HepG2 (cell line): Measurements from ENCODE around the gene KLHL3. TPM values are rescaled to one million over a fixed set of nuclear protein-coding genes. Genes with fewer than 3 reads are reported as not detected.

Source experiments
- ATAC-seq: fragments of 200-7000 bp; cut with Tn5 transposase; 3 replicates; pipeline ENCODE4 v1.9.1; 2020; ENCODE audit warnings: mild to moderate bottlenecking, moderate library complexity
- BruUV-seq: library from RNA; stranded (reverse); fragments of 400-500 nt; replicated peaks from 2 replicates; lab custom pipeline; 2021; lab: Mats Ljungman, UMichigan
- CTCF ChIA-PET: fragments of 300-600 bp; formaldehyde crosslinking; extraction: SDS; loops from one replicate; lab custom pipeline; 2021; ENCODE audit warnings: low total read pairs, inconsistent platforms, low intra/inter-chr PET ratio; lab: Yijun Ruan, JAX
- POLR2A ChIA-PET: fragments of 350-600 bp; sonication (Branson Sonifier 250); formaldehyde crosslinking; loops from one replicate; lab custom pipeline; 2020; ENCODE audit warnings: antibody characterized with exemption, inconsistent platforms; lab: Yijun Ruan, JAX
- DNase-seq: peaks from one replicate; pipeline ENCODE4 v3.0.0-alpha.2; 2015; ENCODE audit warnings: low spot score
- FAIRE-seq: peaks from 3 replicates; lab custom pipeline; 2011; peaks lifted over from hg19 to GRCh38; lab: Jason Lieb, UNC
- H2AFZ ChIP-seq: one replicate; pipeline ENCODE4 v1.6.1; 2011; ENCODE audit warnings: low read length, inconsistent platforms
- H3K27ac ChIP-seq: fragments of 300-600 bp; 3 replicates; pipeline ENCODE4 v1.8.0; 2011; ENCODE audit warnings: mixed run types, mild to moderate bottlenecking, mixed read lengths, low read length, inconsistent platforms; ENCODE audit not compliant: insufficient read depth; ENCODE audit errors: extremely low read length
- H3K27me3 ChIP-seq, 2 experiments: fragments of 200-600 bp in 1 of 2; 2 replicates in 1 of 2; 3 replicates in 1 of 2; pipeline versions ENCODE4 v1.6.0 to v1.8.0; 2011; ENCODE audit warnings: low read length in 2 of 2, mild to moderate bottlenecking in 2 of 2, moderate library complexity in 2 of 2, inconsistent platforms in 1 of 2; ENCODE audit not compliant: insufficient read depth in 2 of 2, control insufficient read depth in 1 of 2
- H3K36me3 ChIP-seq, 2 experiments: fragments of 200-600 bp in 1 of 2; replicated peaks in 1 of 2; 2 replicates in 1 of 2; 3 replicates in 1 of 2; pipeline versions ENCODE4 v1.5.1 to v1.8.0; 2011; ENCODE audit warnings: low read length in 2 of 2, inconsistent platforms in 1 of 2; ENCODE audit not compliant: insufficient read depth in 2 of 2, control insufficient read depth in 1 of 2
- H3K4me1 ChIP-seq: 2 replicates; pipeline ENCODE4 v1.5.1; 2012; ENCODE audit warnings: low read length, inconsistent platforms; ENCODE audit not compliant: insufficient read depth
- H3K4me2 ChIP-seq: 2 replicates; pipeline ENCODE4 v1.6.0; 2011; ENCODE audit warnings: low read depth, low read length, inconsistent platforms
- H3K4me3 ChIP-seq, 3 experiments: fragments of 200-600 bp in 1 of 3; sonication (generic), shearing (Covaris generic) in 1 of 3; replicated peaks in 1 of 3; 2 replicates each; pipeline ENCODE4 v1.5.1; 2011 to 2016; ENCODE audit warnings: low read length in 3 of 3, inconsistent platforms in 2 of 3, low read depth in 2 of 3, mild to moderate bottlenecking in 2 of 3, control low read depth in 1 of 3, mixed read lengths in 1 of 3; ENCODE audit not compliant: insufficient read depth in 1 of 3
- H3K79me2 ChIP-seq: one replicate; pipeline ENCODE4 v1.6.1; 2011; ENCODE audit warnings: low read length, inconsistent platforms; ENCODE audit not compliant: insufficient read depth
- H3K9ac ChIP-seq: 2 replicates; pipeline ENCODE4 v1.6.0; 2011; ENCODE audit warnings: mild to moderate bottlenecking, low read depth, low read length, inconsistent platforms; ENCODE audit not compliant: insufficient read depth
- H3K9me3 ChIP-seq: 2 replicates; pipeline ENCODE4 v1.5.1; 2012; ENCODE audit warnings: mild to moderate bottlenecking, low read length
- H4K20me1 ChIP-seq: 2 replicates; pipeline ENCODE4 v1.6.0; 2011; ENCODE audit warnings: inconsistent platforms, mild to moderate bottlenecking, low read length, moderate library complexity; ENCODE audit not compliant: insufficient read depth
- CHD2 ChIP-seq: IDR thresholded peaks from 2 replicates; pipeline ENCODE4 v1.6.1; 2011; ENCODE audit warnings: low read depth, low read length, improper control_type of control experiment
- ETV6 ChIP-seq: sonication (generic); formaldehyde crosslinking; conservative IDR thresholded peaks from 2 replicates; pipeline ENCODE4 v1.4.0; 2020; ENCODE audit warnings: missing genetic modification reagents
- HNF4A ChIP-seq: sonication (generic); formaldehyde crosslinking; IDR thresholded peaks from 2 replicates; pipeline ENCODE4 v1.4.0; 2020; ENCODE audit warnings: missing genetic modification reagents
- JDP2 ChIP-seq: sonication (generic); formaldehyde crosslinking; IDR thresholded peaks from 2 replicates; pipeline ENCODE4 v1.8.1; 2022; ENCODE audit warnings: missing genetic modification reagents, borderline replicate concordance
- MAFG ChIP-seq: sonication (generic); formaldehyde crosslinking; IDR thresholded peaks from 2 replicates; pipeline ENCODE4 v1.5.1; 2020; ENCODE audit warnings: mild to moderate bottlenecking, missing genetic modification reagents
- MLLT10 ChIP-seq: sonication (generic); formaldehyde crosslinking; IDR thresholded peaks from 2 replicates; pipeline ENCODE4 v1.4.0; 2020; ENCODE audit warnings: missing genetic modification reagents
- NFKB2 ChIP-seq: sonication (generic); formaldehyde crosslinking; IDR thresholded peaks from 2 replicates; pipeline ENCODE4 v1.4.0; 2020; ENCODE audit warnings: missing genetic modification reagents, borderline replicate concordance
- PATZ1 ChIP-seq: sonication (generic); formaldehyde crosslinking; IDR thresholded peaks from 2 replicates; pipeline ENCODE4 v1.4.0; 2020; ENCODE audit warnings: missing genetic modification reagents
- SYNCRIP ChIP-seq: fragments of 200-400 bp; formaldehyde crosslinking; IDR thresholded peaks from 2 replicates; pipeline ENCODE4 v1.6.1; 2018; ENCODE audit warnings: mild to moderate bottlenecking, low read depth, low read length; ENCODE audit not compliant: insufficient read depth
- TFE3 ChIP-seq: IDR thresholded peaks from 2 replicates; pipeline ENCODE4 v1.6.1; 2016
- ZBTB14 ChIP-seq: sonication (generic); formaldehyde crosslinking; IDR thresholded peaks from 2 replicates; pipeline ENCODE4 v1.4.0; 2020; ENCODE audit warnings: missing genetic modification reagents
- ZC3H4 ChIP-seq: sonication (generic); formaldehyde crosslinking; IDR thresholded peaks from 2 replicates; pipeline ENCODE4 v1.4.0; 2020; ENCODE audit warnings: missing genetic modification reagents, borderline replicate concordance
- ZNF225 ChIP-seq: sonication (generic); formaldehyde crosslinking; IDR thresholded peaks from 2 replicates; pipeline ENCODE4 v1.4.0; 2020; ENCODE audit warnings: mild to moderate bottlenecking, missing genetic modification reagents
- ZNF670 ChIP-seq: sonication (generic); formaldehyde crosslinking; IDR thresholded peaks from 2 replicates; pipeline ENCODE4 v1.8.0; 2022; ENCODE audit warnings: mild to moderate bottlenecking, missing genetic modification reagents, borderline replicate concordance
- ZSCAN12 ChIP-seq: sonication (generic); formaldehyde crosslinking; IDR thresholded peaks from 2 replicates; pipeline ENCODE4 v1.9.0; 2021; ENCODE audit warnings: mild to moderate bottlenecking, missing genetic modification reagents
- WGBS: methylation state at CpG from one replicate; pipeline ENCODE4 v1.1.6; 2017; ENCODE audit warnings: low lambda C conversion rate; 5-methylcytosine and 5-hydroxymethylcytosine counted together
- in situ Hi-C: cut with HindIII; loops from 2 replicates; pipeline ENCODE4 v1.10.0; 2017; ENCODE audit warnings: low pct_unique_long_range_greater_than_20kb; ENCODE audit not compliant: extremely low pct_ligation_motif_present
- intact Hi-C: fragments of 100-400 bp; cut with micrococcal nuclease; formaldehyde crosslinking; loops from one replicate; pipeline ENCODE4 v1.10.0; 2022; ENCODE audit not compliant: unreplicated experiment
- polyA plus RNA-seq, 8 experiments: library from polyadenylated mRNA; depleted of rRNA in 3 of 8; stranded (reverse) in 7 of 8; unstranded in 1 of 8; fragments of >200 nt; fragmentation: Illumina TruSeq in 4 of 8; extraction: Trizol in 4 of 8; gene quantifications; 2 replicates each; pipeline versions ENCODE4 v1.2.1 to v1.2.3, GENCODE V29; 2011 to 2016; ENCODE audit warnings: low read depth in 4 of 8, missing spikeins in 1 of 8, mixed read lengths in 1 of 8; ENCODE audit not compliant: insufficient read depth in 1 of 8
- total RNA-seq, 5 experiments: library from RNA; depleted of rRNA; stranded (reverse); fragments of >200 nt; fragmentation: Illumina TruSeq; extraction: Trizol; gene quantifications; 2 replicates each; pipeline ENCODE4 v1.2.3, GENCODE V29; 2016; ENCODE audit warnings: low read depth in 1 of 5
- TF ChIP-seq, protein P1 (sequence below): IDR thresholded peaks from 2 replicates; pipeline ENCODE4 v1.4.0; 2020; ENCODE audit warnings: mild to moderate bottlenecking, missing genetic modification reagents

The KLHL3 gene
- total and polyA plus RNA-seq, 2 of the 13 experiments (the other 11 are each of a cell fraction or from before 2014, with no cell fraction given), result 0.02 to 0.08 TPM

DNA sequence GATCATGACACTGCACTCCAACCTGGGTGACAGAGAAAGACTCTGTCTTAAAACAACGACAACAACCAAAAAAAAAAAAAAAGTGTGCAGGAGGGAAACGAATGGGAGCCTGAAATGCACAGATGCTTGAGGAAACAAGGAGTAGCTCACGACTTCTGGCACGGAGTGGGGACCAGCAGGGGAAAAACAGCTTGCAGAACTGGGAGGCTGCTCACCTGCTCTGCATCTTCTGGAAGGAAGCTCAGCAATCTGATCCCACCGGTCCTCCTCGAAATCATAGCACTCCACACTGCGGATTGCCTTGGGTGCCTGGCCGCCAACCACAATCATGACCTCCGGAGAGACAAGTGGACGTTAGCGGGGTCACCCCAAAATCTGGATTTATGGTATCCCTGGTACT is 96.2 kb downstream of the KLHL3 start:
- Histone ChIP-seq H3K27me3 (no peaks in the 10 kb centered on the region), H3K4me3 (no peak overlapping the region), H3K79me2 (no peaks in the 10 kb centered on the region), H3K9ac (no peak overlapping the region), H2AFZ (no peak overlapping the region), H3K9me3 (no peaks in the 10 kb centered on the region), H3K4me2 (no peak overlapping the region), H4K20me1 (no peaks in the 10 kb centered on the region), H3K36me3 (no peaks in the 10 kb centered on the region), H3K27ac (no peak overlapping the region), H3K4me1 (peaks cover 6% of the 10 kb centered on the region; the same call in 1 of the 2 replicates)
- no peak for DNase-seq
- FAIRE-seq, result no peak
- no peak for ATAC-seq
- in situ Hi-C loops, result loop anchor here (10.0 kb wide), 1 partner anchor 425 kb away; no protein-coding TSS in a partner anchor
- no TSS peak for BruUV-seq
- 54% methylated on average over 11 of the region's 11 CpGs for WGBS
- ChIA-PET CTCF (no interaction called here), POLR2A (no interaction called here)
- intact Hi-C loops, result no loop called here
- TF ChIP-seq ZC3H4, result no peak
- TF ChIP-seq JDP2 (CRISPR knock-in tag), result no peak
- TF ChIP-seq TFE3 (CRISPR knock-in tag), result no peak
- TF ChIP-seq, protein P1, sequence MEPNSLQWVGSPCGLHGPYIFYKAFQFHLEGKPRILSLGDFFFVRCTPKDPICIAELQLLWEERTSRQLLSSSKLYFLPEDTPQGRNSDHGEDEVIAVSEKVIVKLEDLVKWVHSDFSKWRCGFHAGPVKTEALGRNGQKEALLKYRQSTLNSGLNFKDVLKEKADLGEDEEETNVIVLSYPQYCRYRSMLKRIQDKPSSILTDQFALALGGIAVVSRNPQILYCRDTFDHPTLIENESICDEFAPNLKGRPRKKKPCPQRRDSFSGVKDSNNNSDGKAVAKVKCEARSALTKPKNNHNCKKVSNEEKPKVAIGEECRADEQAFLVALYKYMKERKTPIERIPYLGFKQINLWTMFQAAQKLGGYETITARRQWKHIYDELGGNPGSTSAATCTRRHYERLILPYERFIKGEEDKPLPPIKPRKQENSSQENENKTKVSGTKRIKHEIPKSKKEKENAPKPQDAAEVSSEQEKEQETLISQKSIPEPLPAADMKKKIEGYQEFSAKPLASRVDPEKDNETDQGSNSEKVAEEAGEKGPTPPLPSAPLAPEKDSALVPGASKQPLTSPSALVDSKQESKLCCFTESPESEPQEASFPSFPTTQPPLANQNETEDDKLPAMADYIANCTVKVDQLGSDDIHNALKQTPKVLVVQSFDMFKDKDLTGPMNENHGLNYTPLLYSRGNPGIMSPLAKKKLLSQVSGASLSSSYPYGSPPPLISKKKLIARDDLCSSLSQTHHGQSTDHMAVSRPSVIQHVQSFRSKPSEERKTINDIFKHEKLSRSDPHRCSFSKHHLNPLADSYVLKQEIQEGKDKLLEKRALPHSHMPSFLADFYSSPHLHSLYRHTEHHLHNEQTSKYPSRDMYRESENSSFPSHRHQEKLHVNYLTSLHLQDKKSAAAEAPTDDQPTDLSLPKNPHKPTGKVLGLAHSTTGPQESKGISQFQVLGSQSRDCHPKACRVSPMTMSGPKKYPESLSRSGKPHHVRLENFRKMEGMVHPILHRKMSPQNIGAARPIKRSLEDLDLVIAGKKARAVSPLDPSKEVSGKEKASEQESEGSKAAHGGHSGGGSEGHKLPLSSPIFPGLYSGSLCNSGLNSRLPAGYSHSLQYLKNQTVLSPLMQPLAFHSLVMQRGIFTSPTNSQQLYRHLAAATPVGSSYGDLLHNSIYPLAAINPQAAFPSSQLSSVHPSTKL (CRISPR knock-in tag), result no peak
- no peak for TF ChIP-seq MLLT10 (CRISPR knock-in tag)
- no peak for TF ChIP-seq ETV6
- no peak for TF ChIP-seq CHD2
- TF ChIP-seq ZNF225 (CRISPR knock-in tag), result no peak
- no peak for TF ChIP-seq ZNF670 (CRISPR knock-in tag)
- TF ChIP-seq NFKB2 (CRISPR knock-in tag), result no peak
- no peak for TF ChIP-seq ZSCAN12 (CRISPR knock-in tag)
- no peak for TF ChIP-seq SYNCRIP
- no peak for TF ChIP-seq HNF4A (CRISPR knock-in tag)
- TF ChIP-seq ZBTB14 (CRISPR knock-in tag), result no peak
- TF ChIP-seq PATZ1, result no peak
- TF ChIP-seq MAFG (CRISPR knock-in tag), result no peak
- TF ChIP-seq, all 625 proteins: peak for 0
